H9 (cell line): ENCODE data around the gene NDUFB10. TPM values are rescaled to one million over a fixed set of nuclear protein-coding genes. Genes with fewer than 3 reads are reported as not detected.
A peak's percentile ranks its signal among the peaks of the same experiment; 100 is the strongest.

Experiments
- DNase-seq: peaks from one replicate; pipeline ENCODE4 v3.0.0-alpha.2; 2017
- H2AFZ ChIP-seq: one replicate; pipeline ENCODE4 v1.6.1; 2013; ENCODE audit warnings: mild to moderate bottlenecking, low read length, control low read depth, moderate library complexity
- H2AK5ac ChIP-seq: 2 replicates; pipeline ENCODE4 v1.6.1; 2013; ENCODE audit warnings: low read length, control low read depth, mixed read lengths; ENCODE audit not compliant: insufficient read length
- H2BK120ac ChIP-seq: one replicate; pipeline ENCODE4 v1.6.1; 2013; ENCODE audit warnings: low read depth, mild to moderate bottlenecking, low read length, control low read depth, inconsistent platforms; ENCODE audit not compliant: poor library complexity, severe bottlenecking
- H2BK12ac ChIP-seq: 2 replicates; pipeline ENCODE4 v1.6.1; 2013; ENCODE audit warnings: low read length, control low read depth, mixed read lengths, low read depth; ENCODE audit not compliant: insufficient read length
- H2BK15ac ChIP-seq: 2 replicates; pipeline ENCODE4 v1.6.1; 2013; ENCODE audit warnings: low read depth, low read length, control low read depth
- H2BK20ac ChIP-seq: one replicate; pipeline ENCODE4 v1.6.1; 2013; ENCODE audit warnings: low read depth, mild to moderate bottlenecking, low read length, control low read depth, inconsistent platforms; ENCODE audit not compliant: poor library complexity, severe bottlenecking
- H2BK5ac ChIP-seq: 2 replicates; pipeline ENCODE4 v1.6.1; 2013; ENCODE audit warnings: low read length, control low read depth, mixed read lengths; ENCODE audit not compliant: insufficient read length
- H3K14ac ChIP-seq: 2 replicates; pipeline ENCODE4 v1.6.1; 2013; ENCODE audit warnings: low read length, control low read depth; ENCODE audit not compliant: insufficient read depth
- H3K18ac ChIP-seq: 2 replicates; pipeline ENCODE4 v1.6.1; 2013; ENCODE audit warnings: low read depth, mild to moderate bottlenecking, mixed read lengths, low read length, control low read depth; ENCODE audit not compliant: insufficient read length
- H3K23ac ChIP-seq: 2 replicates; pipeline ENCODE4 v1.6.1; 2013; ENCODE audit warnings: low read length, control low read depth, mixed read lengths, low read depth; ENCODE audit not compliant: insufficient read length
- H3K23me2 ChIP-seq: 2 replicates; pipeline ENCODE4 v1.6.1; 2013; ENCODE audit warnings: low read depth, mild to moderate bottlenecking, mixed read lengths, low read length, control low read depth; ENCODE audit not compliant: insufficient read length, poor library complexity, severe bottlenecking
- H3K27ac ChIP-seq: 2 replicates; pipeline ENCODE4 v1.5.1; 2013; ENCODE audit warnings: low read length, control low read depth, mixed read lengths, low read depth; ENCODE audit not compliant: insufficient read length
- H3K27me3 ChIP-seq: 2 replicates; pipeline ENCODE4 v1.6.1; 2013; ENCODE audit warnings: low read length, control low read depth, inconsistent platforms; ENCODE audit not compliant: insufficient read depth
- H3K4ac ChIP-seq: 2 replicates; pipeline ENCODE4 v1.6.1; 2013; ENCODE audit warnings: low read depth, mild to moderate bottlenecking, control low read depth, inconsistent platforms, low read length, moderate library complexity
- H3K4me1 ChIP-seq: 2 replicates; pipeline ENCODE4 v1.6.1; 2013; ENCODE audit warnings: low read length, control low read depth, inconsistent platforms; ENCODE audit not compliant: insufficient read depth
- H3K4me2 ChIP-seq: 2 replicates; pipeline ENCODE4 v1.6.1; 2013; ENCODE audit warnings: low read length, control low read depth, mixed read lengths; ENCODE audit not compliant: insufficient read length, insufficient read depth
- H3K56ac ChIP-seq: 2 replicates; pipeline ENCODE4 v1.6.1; 2013; ENCODE audit warnings: low read depth, mild to moderate bottlenecking, mixed read lengths, low read length, control low read depth; ENCODE audit not compliant: insufficient read length
- H3K79me1 ChIP-seq: 2 replicates; pipeline ENCODE4 v1.6.1; 2013; ENCODE audit warnings: low read depth, mild to moderate bottlenecking, moderate library complexity, low read length, control low read depth, inconsistent platforms; ENCODE audit not compliant: insufficient read depth, poor library complexity, severe bottlenecking
- H3K79me2 ChIP-seq: 2 replicates; pipeline ENCODE4 v1.6.1; 2013; ENCODE audit warnings: low read length, control low read depth, inconsistent platforms; ENCODE audit not compliant: insufficient read depth
- H3K9ac ChIP-seq: 2 replicates; pipeline ENCODE4 v1.6.1; 2013; ENCODE audit warnings: low read length, control low read depth, mixed read lengths; ENCODE audit not compliant: insufficient read length; ENCODE audit errors: extremely low read depth
- H3K9me3 ChIP-seq: one replicate; pipeline ENCODE4 v1.6.1; 2013; ENCODE audit warnings: low read depth, low read length, inconsistent platforms; ENCODE audit not compliant: control insufficient read depth
- H3T11ph ChIP-seq: one replicate; pipeline ENCODE4 v1.6.1; 2013; ENCODE audit warnings: mild to moderate bottlenecking, low read length, control low read depth, inconsistent platforms
- H4K20me1 ChIP-seq: one replicate; pipeline ENCODE4 v1.6.1; 2013; ENCODE audit not compliant: control insufficient read depth, insufficient read length, insufficient read depth
- H4K5ac ChIP-seq: 2 replicates; pipeline ENCODE4 v1.6.1; 2013; ENCODE audit warnings: low read depth, mild to moderate bottlenecking, mixed read lengths, low read length, control low read depth; ENCODE audit not compliant: insufficient read length
- H4K8ac ChIP-seq: replicated peaks from 2 replicates; pipeline ENCODE4 v1.6.1; 2013; ENCODE audit warnings: low read length, control low read depth, mixed read lengths, low read depth; ENCODE audit not compliant: insufficient read length
- H4K91ac ChIP-seq: 2 replicates; pipeline ENCODE4 v1.6.1; 2013; ENCODE audit warnings: low read depth, mild to moderate bottlenecking, moderate library complexity, mixed read lengths, low read length, control low read depth; ENCODE audit not compliant: insufficient read length
- H3K27ac Mint-ChIP-seq, 3 experiments: 2 replicates in 2 of 3; 3 replicates in 1 of 3; pipeline ENCODE4 v1.8.0; 2020 to 2021; ENCODE audit warnings: mixed read lengths in 3 of 3, mild to moderate bottlenecking in 1 of 3, moderate library complexity in 1 of 3
- H3K27me3 Mint-ChIP-seq: 2 replicates; pipeline ENCODE4 v1.8.0; 2021; ENCODE audit warnings: low read depth, mild to moderate bottlenecking, moderate library complexity, mixed read lengths
- H3K36me3 Mint-ChIP-seq, 3 experiments: 2 replicates in 2 of 3; 3 replicates in 1 of 3; pipeline ENCODE4 v1.8.0; 2020 to 2021; ENCODE audit warnings: low read depth in 3 of 3, mixed read lengths in 3 of 3; ENCODE audit not compliant: insufficient read depth in 1 of 3
- H3K4me1 Mint-ChIP-seq, 2 experiments: 2 replicates each; pipeline ENCODE4 v1.8.0; 2020; ENCODE audit warnings: mixed read lengths in 2 of 2
- H3K4me3 Mint-ChIP-seq, 2 experiments: 2 replicates in 1 of 2; 3 replicates in 1 of 2; pipeline ENCODE4 v1.8.0; 2020 to 2021; ENCODE audit warnings: mild to moderate bottlenecking in 2 of 2, mixed read lengths in 2 of 2, moderate library complexity in 1 of 2
- H3K9me3 Mint-ChIP-seq, 2 experiments: 2 replicates in 1 of 2; 3 replicates in 1 of 2; pipeline ENCODE4 v1.8.0; 2020; ENCODE audit warnings: mild to moderate bottlenecking in 2 of 2, mixed read lengths in 2 of 2, moderate library complexity in 1 of 2
- WGBS: extraction: QIAGEN DNeasy Blood & Tissue Kit; methylation state at CpG from one replicate; pipeline ENCODE4 v1.1.7; 2013; ENCODE audit warnings: missing lambda C conversion rate, low lambda C conversion rate, mixed read lengths; ENCODE audit not compliant: insufficient read length; ENCODE audit errors: extremely low coverage; 5-methylcytosine and 5-hydroxymethylcytosine counted together
- total RNA-seq: library from RNA; stranded (reverse); gene quantifications from 2 replicates; pipeline ENCODE4 v1.2.1, GENCODE V29; 2021
- TF ChIP-seq, protein P1 (sequence below): fragments of 200-600 bp; sonication (generic); conservative IDR thresholded peaks from 3 replicates; pipeline ENCODE4 v1.8.0; 2021; ENCODE audit warnings: antibody characterized with exemption, mild to moderate bottlenecking

NDUFB10 gene
- total RNA-seq, 1 experiment from 2014 or later = 191 TPM

GRCh38 chr16:1982013-1982433, 22.7 kb downstream of the NDUFB10 start:
- H4K91ac ChIP-seq = no peak overlapping the region
- peaks cover 40% of the 10 kb centered on the region for H3K27me3 Mint-ChIP-seq

More at GRCh38 chr16:1982013-1982433, 22.7 kb downstream of the NDUFB10 start:
- Histone ChIP-seq H3K23me2 (peaks cover 24% of the 10 kb centered on the region), H4K8ac (no peak overlapping the region), H3K23ac (no peak overlapping the region), H3K18ac (no peak overlapping the region), H4K5ac (no peak overlapping the region), H3K14ac (no peak overlapping the region; the same call in 1 of the 2 replicates), H4K20me1 (peaks cover 2% of the 10 kb centered on the region), H2BK15ac (no peak overlapping the region), H3K9me3 (no peaks in the 10 kb centered on the region), H3K4me1 (no peaks in the 10 kb centered on the region), H2BK5ac (no peak overlapping the region), H2AK5ac (no peak overlapping the region), H3K79me2 (no peaks in the 10 kb centered on the region; the same call in 1 of the 2 replicates), H2AFZ (no peak overlapping the region), H3K9ac (no peak overlapping the region), H2BK120ac (no peak overlapping the region), H2BK12ac (no peak overlapping the region), H3K4ac (no peak overlapping the region), H3K27me3 (peaks cover 22% of the 10 kb centered on the region), H3K4me2 (no peak overlapping the region), H3K79me1 (no peaks in the 10 kb centered on the region), H3K56ac (no peak overlapping the region), H3K27ac (no peak overlapping the region), H3T11ph (no peak overlapping the region), H2BK20ac (no peak overlapping the region)
- TF ChIP-seq, protein P1, sequence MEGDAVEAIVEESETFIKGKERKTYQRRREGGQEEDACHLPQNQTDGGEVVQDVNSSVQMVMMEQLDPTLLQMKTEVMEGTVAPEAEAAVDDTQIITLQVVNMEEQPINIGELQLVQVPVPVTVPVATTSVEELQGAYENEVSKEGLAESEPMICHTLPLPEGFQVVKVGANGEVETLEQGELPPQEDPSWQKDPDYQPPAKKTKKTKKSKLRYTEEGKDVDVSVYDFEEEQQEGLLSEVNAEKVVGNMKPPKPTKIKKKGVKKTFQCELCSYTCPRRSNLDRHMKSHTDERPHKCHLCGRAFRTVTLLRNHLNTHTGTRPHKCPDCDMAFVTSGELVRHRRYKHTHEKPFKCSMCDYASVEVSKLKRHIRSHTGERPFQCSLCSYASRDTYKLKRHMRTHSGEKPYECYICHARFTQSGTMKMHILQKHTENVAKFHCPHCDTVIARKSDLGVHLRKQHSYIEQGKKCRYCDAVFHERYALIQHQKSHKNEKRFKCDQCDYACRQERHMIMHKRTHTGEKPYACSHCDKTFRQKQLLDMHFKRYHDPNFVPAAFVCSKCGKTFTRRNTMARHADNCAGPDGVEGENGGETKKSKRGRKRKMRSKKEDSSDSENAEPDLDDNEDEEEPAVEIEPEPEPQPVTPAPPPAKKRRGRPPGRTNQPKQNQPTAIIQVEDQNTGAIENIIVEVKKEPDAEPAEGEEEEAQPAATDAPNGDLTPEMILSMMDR = no peak
- peaks cover 0 to 24% (median 20%) of the 10 kb centered on the region in 3 experiments for H3K36me3 Mint-ChIP-seq
- H3K9me3 Mint-ChIP-seq = no peaks in the 10 kb centered on the region
- peaks cover 19 to 26% of the 10 kb centered on the region in 2 experiments for H3K4me1 Mint-ChIP-seq
- H3K4me3 Mint-ChIP-seq = peak overlapping the region in 1 of 2 experiments; percentile 54; a peak in 1 of 5 replicates
- no peak overlapping the region for H3K27ac Mint-ChIP-seq
- WGBS = no CpG with 5 or more reads among the region's 5 CpGs
- no peak for DNase-seq
